Measurements from ENCODE around the gene SRC.

- no peak for TF ChIP-seq POLR2A (IDR thresholded peaks at IDR 0.05)
- no peak for TF ChIP-seq CTCF (IDR thresholded peaks at IDR 0.05)
Observed at GRCh38 chr20:37365760-37366638, 20.1 kb downstream of the SRC start.
